PFSK-1 (cell line): ENCODE results near the gene SRGN.

Experiments used
- FOXP2 ChIP-seq: optimal IDR thresholded peaks from 2 replicates; pipeline ENCODE3; 2011; ENCODE audit warnings: borderline replicate concordance, control low read depth, inconsistent platforms; ENCODE audit not compliant: insufficient read depth; ENCODE audit errors: extremely low read length, extremely low read depth
- POLR2AphosphoS5 ChIP-seq: IDR thresholded peaks from 2 replicates; pipeline ENCODE4 v1.6.1; 2012; ENCODE audit warnings: low read depth, mild to moderate bottlenecking, control low read depth, low read length, moderate library complexity
- SIN3A ChIP-seq: IDR thresholded peaks from 2 replicates; pipeline ENCODE4 v1.6.1; 2012; ENCODE audit warnings: mild to moderate bottlenecking, low read length, moderate library complexity, borderline replicate concordance; ENCODE audit not compliant: insufficient read depth
- TAF1 ChIP-seq: IDR thresholded peaks from 2 replicates; pipeline ENCODE4 v1.6.1; 2012; ENCODE audit warnings: low read length, control low read depth, borderline replicate concordance; ENCODE audit not compliant: insufficient read depth

DNA sequence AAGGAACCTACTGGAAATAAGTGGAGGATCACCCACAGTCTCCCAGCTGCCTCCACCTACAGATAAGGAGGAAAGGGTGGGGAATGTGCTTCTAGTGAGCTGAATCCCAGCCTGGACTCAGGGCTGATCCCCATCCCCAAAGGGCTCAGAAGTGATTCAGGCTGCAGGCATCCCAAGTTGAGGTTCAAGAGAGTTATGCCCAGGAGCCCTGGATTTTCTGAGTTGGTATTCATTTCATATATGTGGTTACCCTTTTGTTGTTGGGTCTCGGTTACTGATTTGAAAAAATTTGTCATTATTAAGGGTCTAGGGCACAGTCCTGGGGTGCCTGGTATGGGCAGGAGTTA, 30.0 kb upstream of the SRGN start:
- no peak for TF ChIP-seq FOXP2
- no peak for TF ChIP-seq POLR2AphosphoS5
- no peak for TF ChIP-seq TAF1
- no peak for TF ChIP-seq SIN3A
